HUES48 (cell line): ENCODE data around the gene MTF1.
A peak's percentile ranks its signal among the peaks of the same experiment; 100 is the strongest.
"Not testable (repeated sequence)": the region's sequence is repeated elsewhere in the genome, so short reads cannot be mapped to it uniquely, and the experiment has no call there.

Source experiments
- H3K27ac ChIP-seq: one replicate; pipeline ENCODE4 v1.7.0; 2013; ENCODE audit warnings: low read depth, low read length, inconsistent platforms
- H3K27me3 ChIP-seq: 2 replicates; pipeline ENCODE4 v1.6.1; 2013; ENCODE audit warnings: mild to moderate bottlenecking, low read length; ENCODE audit not compliant: control insufficient read depth, insufficient read depth
- H3K36me3 ChIP-seq: 2 replicates; pipeline ENCODE4 v1.6.1; 2013; ENCODE audit warnings: low read length; ENCODE audit not compliant: control insufficient read depth, insufficient read depth
- H3K4me1 ChIP-seq: 2 replicates; pipeline ENCODE4 v1.6.1; 2013; ENCODE audit warnings: mild to moderate bottlenecking, low read length; ENCODE audit not compliant: control insufficient read depth, insufficient read depth
- H3K4me3 ChIP-seq: 2 replicates; pipeline ENCODE4 v1.5.1; 2013; ENCODE audit warnings: mild to moderate bottlenecking, low read depth, low read length
- H3K9ac ChIP-seq: 2 replicates; pipeline ENCODE4 v1.6.1; 2013; ENCODE audit warnings: mild to moderate bottlenecking, low read depth, low read length, moderate library complexity
- H3K9me3 ChIP-seq: 2 replicates; pipeline ENCODE4 v1.6.1; 2013; ENCODE audit warnings: low read length; ENCODE audit not compliant: control insufficient read depth, insufficient read depth

The MTF1 gene

DNA sequence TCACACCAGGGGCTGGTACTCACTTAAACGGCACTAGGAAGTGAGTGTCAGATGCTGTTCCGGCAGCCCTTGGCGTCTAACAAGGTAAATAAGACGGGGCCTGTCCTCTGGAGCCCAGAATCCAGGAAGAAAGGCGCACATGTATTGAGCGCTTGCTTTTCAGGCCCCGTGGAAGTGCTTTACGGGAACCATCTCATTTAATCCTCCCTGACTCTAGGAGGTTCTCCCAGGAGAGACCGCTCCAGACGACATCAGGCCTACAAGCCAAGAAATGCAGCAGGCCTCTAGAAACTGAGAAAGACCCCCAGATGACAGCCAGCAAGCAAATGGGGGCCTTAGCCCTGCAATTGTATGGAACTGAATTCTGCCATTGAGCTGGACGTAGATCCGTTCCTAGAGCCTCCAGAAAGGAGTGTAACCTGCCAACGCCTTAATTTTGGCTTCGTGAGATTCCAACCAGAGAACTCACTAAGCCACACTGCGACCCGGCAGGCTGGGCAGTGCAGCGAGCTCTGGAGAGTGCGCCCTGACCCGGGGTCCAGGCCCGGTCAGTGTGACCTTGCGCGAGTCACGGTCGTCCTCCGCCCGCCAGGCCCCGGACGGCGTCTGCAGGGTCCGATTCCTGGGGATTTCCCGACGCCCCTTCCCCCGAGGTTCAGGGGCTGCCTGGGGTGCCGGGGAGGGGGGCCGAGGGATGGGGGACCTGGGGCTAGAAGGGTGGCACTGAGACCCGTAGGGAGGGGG, 66.3 kb downstream of the MTF1 start:
- Histone ChIP-seq H3K36me3 (peaks cover 12% of the 10 kb centered on the region), H3K4me1 (peaks cover 6% of the 10 kb centered on the region; the same call in 1 of the 2 replicates), H3K9me3 (no peaks in the 10 kb centered on the region), H3K4me3 (peak overlapping the region; percentile 33; the same call in 1 of the 2 replicates), H3K27me3 (peaks cover 38% of the 10 kb centered on the region), H3K9ac (no peak overlapping the region), H3K27ac (no peak overlapping the region)

DNA sequence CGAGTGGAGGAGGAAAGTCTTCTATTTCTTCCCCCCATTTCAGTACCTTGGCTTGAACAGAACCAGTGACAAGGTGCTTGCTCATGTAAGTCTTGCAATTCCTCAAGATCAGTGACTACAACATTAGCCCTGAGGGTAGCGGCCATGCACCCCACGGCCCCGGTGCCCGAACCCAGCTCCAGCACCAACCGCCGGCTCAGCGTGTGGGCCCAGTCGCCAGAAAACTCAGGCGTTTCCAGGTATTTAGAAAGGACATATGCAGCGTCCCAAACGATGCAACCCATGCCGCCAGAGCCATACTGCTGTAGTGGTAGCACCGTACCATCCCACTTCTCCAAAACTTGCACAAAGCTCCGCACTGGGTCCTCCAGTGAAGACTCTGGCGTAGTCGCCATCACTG, 76.9 kb downstream of the MTF1 start:
- Histone ChIP-seq H3K9me3 (no peaks in the 10 kb centered on the region), H3K4me1 (no peaks in the 10 kb centered on the region), H3K36me3 (no peaks in the 10 kb centered on the region), H3K27ac (no peak overlapping the region), H3K27me3 (no peaks in the 10 kb centered on the region), H3K4me3 (no peak overlapping the region), H3K9ac (no peak overlapping the region)

DNA sequence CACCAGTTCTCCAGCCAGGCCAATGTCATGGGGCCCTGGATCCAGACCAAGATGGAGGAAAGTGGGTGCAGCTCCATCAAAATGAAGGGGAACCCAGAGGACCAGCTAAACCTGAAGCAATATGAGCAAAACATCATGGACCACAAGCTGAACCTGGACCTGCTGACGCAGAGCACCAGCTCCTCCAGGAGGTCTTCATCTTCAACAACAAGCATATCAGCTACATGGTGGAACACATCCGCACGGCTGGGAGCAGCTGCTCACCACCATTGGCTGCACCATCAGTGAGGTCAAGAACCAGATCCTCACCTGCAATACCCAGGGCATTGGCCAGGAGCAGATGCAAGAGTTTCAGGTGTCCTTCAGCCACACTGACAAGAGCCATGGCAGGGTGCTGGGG, 80.7 kb downstream of the MTF1 start:
- no peaks in the 10 kb centered on the region for H3K4me1 ChIP-seq
- H3K27me3 ChIP-seq, result no peaks in the 10 kb centered on the region
- no peak overlapping the region for H3K4me3 ChIP-seq

DNA sequence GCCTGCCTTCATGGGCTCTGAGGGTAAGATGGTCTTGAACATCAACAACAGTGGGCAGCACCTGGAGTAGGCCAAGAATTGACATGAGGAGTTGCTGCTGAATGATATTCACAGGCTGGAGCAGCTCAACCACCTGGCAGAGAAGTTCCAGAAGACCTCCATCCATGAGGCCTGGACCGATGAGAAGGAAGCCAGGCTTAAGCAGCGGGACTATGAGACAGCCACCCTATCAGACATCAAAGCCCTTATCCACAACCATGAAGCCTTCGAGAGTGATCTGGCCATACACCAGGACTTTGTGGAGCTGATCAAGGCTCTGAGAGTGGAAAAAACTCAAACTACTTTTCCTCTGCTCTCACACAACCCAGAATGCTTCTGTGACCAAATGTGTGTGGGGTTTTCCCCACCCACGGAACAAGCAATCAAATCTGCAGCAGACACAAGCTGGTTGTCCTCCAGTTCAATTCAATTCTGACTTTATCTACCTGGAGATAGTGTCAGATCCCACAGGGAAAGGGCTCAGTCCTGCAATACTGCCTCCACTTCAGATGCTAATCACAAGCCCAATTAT, 82.4 kb downstream of the MTF1 start:
- Histone ChIP-seq H3K36me3 (no peaks in the 10 kb centered on the region), H3K9me3 (no peaks in the 10 kb centered on the region), H3K4me1 (no peaks in the 10 kb centered on the region), H3K27ac (no peak overlapping the region), H3K4me3 (no peak overlapping the region), H3K9ac (no peak overlapping the region), H3K27me3 (no peaks in the 10 kb centered on the region)

More for the DNA sequence above, 80.7 kb downstream of the MTF1 start:
- Histone ChIP-seq H3K9ac (no peak overlapping the region), H3K36me3 (no peaks in the 10 kb centered on the region), H3K27ac (no peak overlapping the region), H3K9me3 (no peaks in the 10 kb centered on the region)

DNA sequence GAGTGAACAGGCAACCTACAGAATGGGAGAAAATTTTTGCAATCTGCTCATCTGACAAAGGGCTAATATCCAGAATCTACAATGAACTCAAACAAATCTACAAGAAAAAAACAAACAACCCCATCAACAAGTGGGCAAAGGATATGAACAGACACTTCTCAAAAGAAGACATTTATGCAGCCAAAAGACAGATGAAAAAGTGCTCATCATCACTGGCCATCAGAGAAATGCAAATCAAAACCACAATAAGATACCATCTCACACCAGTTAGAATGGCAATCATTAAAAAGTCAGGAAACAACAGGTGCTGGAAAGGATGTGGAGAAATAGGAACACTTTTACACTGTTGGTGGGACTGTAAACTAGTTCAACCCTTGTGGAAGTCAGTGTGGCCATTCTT, 88.0 kb downstream of the MTF1 start:
- peaks cover 10% of the 10 kb centered on the region for H3K4me1 ChIP-seq
- peaks cover 24% of the 10 kb centered on the region for H3K27me3 ChIP-seq
- H3K27ac ChIP-seq, H3K9ac ChIP-seq, H3K9me3 ChIP-seq, H3K36me3 ChIP-seq, H3K4me3 ChIP-seq: not testable (repeated sequence)

DNA sequence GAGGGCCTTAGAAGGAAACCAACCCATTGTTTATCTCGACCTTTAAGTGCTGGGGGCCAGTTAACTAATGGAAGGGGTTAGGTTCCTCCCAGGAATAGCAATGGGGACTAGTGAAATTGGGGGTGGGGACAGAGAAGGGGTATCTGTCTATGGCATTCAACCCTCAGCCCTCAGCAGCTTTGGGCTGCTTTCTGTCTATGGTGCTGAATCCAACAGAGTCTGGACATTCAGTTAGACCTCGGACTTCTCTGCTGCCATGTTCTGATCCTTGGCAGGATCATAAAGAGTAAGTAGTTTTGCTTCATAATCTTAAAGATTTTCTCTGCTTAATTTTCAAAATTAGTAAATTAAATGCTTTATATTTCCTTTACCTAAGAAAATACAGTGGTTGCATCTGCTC, 91.9 kb downstream of the MTF1 start:
- H3K27me3 ChIP-seq, result peaks cover 63% of the 10 kb centered on the region
- H3K4me3 ChIP-seq, result no peak overlapping the region
- no peak overlapping the region for H3K27ac ChIP-seq
- peaks cover 17% of the 10 kb centered on the region for H3K4me1 ChIP-seq
- H3K9me3 ChIP-seq, result no peaks in the 10 kb centered on the region
- no peak overlapping the region for H3K9ac ChIP-seq
- H3K36me3 ChIP-seq, result no peaks in the 10 kb centered on the region

DNA sequence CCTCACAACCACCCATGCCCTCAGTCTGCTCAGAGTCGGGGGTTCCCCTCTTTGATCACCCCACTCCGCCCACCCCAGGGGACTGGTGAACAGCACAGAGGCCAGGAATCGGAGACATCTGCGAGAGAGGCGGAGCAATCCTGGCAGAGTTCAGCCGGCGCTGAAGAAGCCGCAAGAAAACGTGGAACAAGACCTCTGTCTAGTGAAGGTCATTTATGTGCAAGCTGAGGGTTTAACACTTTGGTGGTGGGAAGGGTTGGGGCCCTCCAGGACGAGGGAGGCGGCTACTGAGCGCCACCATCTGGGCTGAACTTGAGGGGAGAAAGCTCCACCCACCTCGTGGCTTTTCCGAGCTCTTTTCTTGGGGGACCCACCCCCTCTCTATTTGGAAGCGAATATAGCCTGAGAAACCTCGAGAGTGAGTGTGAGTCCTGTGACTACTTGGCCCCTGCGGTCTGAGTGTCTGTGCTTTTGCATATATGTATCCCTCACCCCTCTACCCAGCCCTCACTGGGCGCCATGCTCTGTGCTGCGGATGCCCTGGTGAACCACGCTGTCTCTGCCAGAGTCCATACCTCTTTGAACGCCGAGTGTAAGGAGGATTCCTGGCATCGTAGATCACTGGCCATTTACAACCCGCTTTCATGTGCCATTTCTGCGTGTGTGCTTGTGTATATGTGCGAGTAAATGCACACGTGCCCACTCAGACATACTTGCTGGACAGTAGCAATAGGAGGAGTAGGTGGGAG, 93.3 kb downstream of the MTF1 start:
- H3K36me3 ChIP-seq, result no peaks in the 10 kb centered on the region
- H3K9ac ChIP-seq, result no peak overlapping the region
- H3K27ac ChIP-seq, result no peak overlapping the region
- H3K4me3 ChIP-seq, result peak overlapping the region; percentile 59
- H3K27me3 ChIP-seq, result peaks cover 77% of the 10 kb centered on the region
- no peaks in the 10 kb centered on the region for H3K9me3 ChIP-seq
- H3K4me1 ChIP-seq, result peaks cover 17% of the 10 kb centered on the region

DNA sequence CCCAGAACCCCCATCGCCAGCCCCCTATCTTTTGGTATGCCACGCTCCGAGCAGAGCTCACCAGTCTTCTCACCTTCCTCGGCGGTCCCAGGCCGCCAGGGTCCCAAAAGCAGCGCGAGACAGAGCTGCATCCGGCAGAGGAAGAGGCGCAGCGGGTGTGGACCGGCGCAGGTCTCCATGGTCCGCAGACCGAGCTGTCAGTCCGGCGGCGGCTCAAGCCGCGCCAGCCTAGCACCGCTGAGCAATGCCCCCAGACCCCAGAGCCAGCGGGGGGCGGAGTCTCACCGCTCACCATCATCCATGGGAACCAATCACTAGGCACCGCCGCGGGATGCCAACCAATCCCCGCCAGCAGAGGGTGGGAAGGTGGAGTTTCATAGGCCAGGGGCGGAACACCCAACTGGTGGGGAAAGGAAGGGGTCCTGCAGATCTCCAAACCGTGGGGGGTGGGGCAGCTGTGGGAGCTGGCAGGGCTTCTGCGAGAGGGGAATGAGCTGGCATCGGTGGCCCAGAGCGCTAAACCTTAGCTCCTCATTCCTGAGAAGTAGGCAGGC, 94.4 kb downstream of the MTF1 start, which contains the start of gene EPHA10:
Gene EPHA10 (minus strand): TSS at position 233 of the 554 bp plus-strand sequence. CDS start 54 bp downstream, at position 179.
- peaks cover 17% of the 10 kb centered on the region for H3K4me1 ChIP-seq
- no peaks in the 10 kb centered on the region for H3K36me3 ChIP-seq
- H3K27me3 ChIP-seq, result peaks cover 84% of the 10 kb centered on the region
- no peaks in the 10 kb centered on the region for H3K9me3 ChIP-seq
- H3K4me3 ChIP-seq, result peak within 1 kb of the TSS; percentile 59
- no peak within 1 kb of the TSS for H3K27ac ChIP-seq
- H3K9ac ChIP-seq, result no peak within 1 kb of the TSS

DNA sequence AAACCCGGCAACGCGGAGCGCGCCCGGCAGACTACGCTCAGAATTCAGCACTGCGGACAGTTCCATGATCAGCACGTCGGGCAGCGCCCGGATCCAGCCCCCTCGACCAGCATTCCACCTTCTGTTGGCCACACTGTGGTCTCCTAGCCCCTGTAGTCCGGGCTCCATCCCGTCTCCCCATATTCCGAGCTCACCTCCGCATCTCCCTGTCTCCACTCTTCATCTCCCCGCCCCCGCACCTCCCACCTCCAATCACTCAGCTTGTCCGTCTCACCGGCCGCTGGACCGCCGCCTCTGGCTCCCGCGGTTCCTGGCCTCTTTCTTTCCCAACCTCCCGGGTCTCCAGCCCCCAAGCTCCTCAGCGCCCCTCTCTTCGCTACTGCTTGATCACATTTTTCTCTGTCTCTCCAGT, 95.0 kb downstream of the MTF1 start:
- Histone ChIP-seq H3K9me3 (no peaks in the 10 kb centered on the region), H3K36me3 (no peaks in the 10 kb centered on the region), H3K27me3 (peaks cover 87% of the 10 kb centered on the region), H3K4me1 (peaks cover 17% of the 10 kb centered on the region), H3K9ac (no peak overlapping the region), H3K27ac (no peak overlapping the region), H3K4me3 (peak overlapping the region; percentile 59; the same call in 1 of the 2 replicates)

DNA sequence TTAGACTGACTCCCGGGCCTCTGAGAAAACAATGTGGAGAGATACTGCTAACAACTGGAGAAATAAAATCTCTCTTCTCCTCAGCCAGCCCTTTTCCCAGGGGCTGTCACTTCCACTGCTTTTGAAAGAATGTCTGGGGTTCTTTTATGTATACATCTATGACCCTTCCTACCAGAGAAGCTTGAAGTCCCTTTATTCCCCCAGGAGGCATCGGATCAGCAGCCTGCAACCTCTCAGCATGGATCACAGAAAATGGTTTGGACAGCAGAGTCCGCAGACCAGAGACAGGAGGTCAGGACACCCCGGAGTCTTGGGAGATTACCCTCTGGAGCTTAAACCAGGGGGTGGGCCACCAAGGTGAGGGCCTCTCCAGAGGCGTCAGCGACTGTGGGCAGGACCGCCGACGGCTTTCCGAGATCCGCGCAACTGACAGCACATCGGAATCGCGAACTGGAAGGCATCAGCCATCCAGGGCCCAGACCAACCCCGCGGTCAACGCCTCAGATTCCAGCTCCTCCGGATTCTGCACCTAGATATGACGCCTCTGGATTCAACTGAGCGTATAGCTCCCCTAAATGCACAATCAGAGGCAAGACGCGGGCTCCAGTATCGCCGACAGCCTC, 95.5 kb downstream of the MTF1 start:
- Histone ChIP-seq H3K9ac (no peak overlapping the region), H3K27me3 (peaks cover 88% of the 10 kb centered on the region), H3K36me3 (no peaks in the 10 kb centered on the region), H3K27ac (no peak overlapping the region), H3K4me1 (peaks cover 17% of the 10 kb centered on the region), H3K4me3 (no peak overlapping the region), H3K9me3 (no peaks in the 10 kb centered on the region)
